Testis (tissue), 3 donors: ENCODE measurements around the gene RASD1. TPM values are rescaled to one million over a fixed set of nuclear protein-coding genes. Genes with fewer than 3 reads are reported as not detected.

Source experiments
- DNase-seq: peaks from one replicate; pipeline ENCODE4 v3.0.0-alpha.2; 2019
- H3K27ac ChIP-seq, 2 donors: fragments of 200-600 bp; sonication (generic); one replicate each; pipeline ENCODE4 v1.5.1; 2019
- H3K27me3 ChIP-seq: fragments of 200-600 bp; sonication (generic); one replicate; pipeline ENCODE4 v1.5.1; 2019
- H3K36me3 ChIP-seq: fragments of 200-600 bp; sonication (generic); one replicate; pipeline ENCODE4 v1.5.1; 2017; ENCODE audit warnings: low read depth; ENCODE audit errors: missing control alignments
- H3K4me1 ChIP-seq: fragments of 200-600 bp; sonication (generic); one replicate; pipeline ENCODE4 v1.5.1; 2019
- H3K4me3 ChIP-seq, 2 donors: fragments of 200-600 bp; sonication (generic); one replicate each; pipeline ENCODE4 v1.5.1; 2017 to 2019
- H3K9me3 ChIP-seq: fragments of 200-600 bp; sonication (generic); one replicate; pipeline ENCODE4 v1.5.1; 2017
- POLR2A ChIP-seq: fragments of 450-650 bp; IDR thresholded peaks from one replicate; pipeline ENCODE4 v1.6.1; 2017; ENCODE audit warnings: antibody characterized with exemption, mild to moderate bottlenecking, moderate library complexity
- WGBS, 2 donors: methylation state at CpG; one replicate each; pipeline ENCODE4 v1.1.5; 2018; 5-methylcytosine and 5-hydroxymethylcytosine counted together
- intact Hi-C: fragments of 100-400 bp; cut with DNase I; formaldehyde crosslinking; loops from one replicate; pipeline ENCODE4 v1.15.1; 2023; ENCODE audit warnings: low total_unique reads
- polyA plus RNA-seq: library from polyadenylated mRNA; stranded (reverse); fragments of 350-450 nt; fragmentation: Illumina TruSeq; extraction: RNeasy Lipid Tissue Mini Kit (QIAGEN cat#74804); gene quantifications from one replicate; pipeline ENCODE4 v1.2.3, GENCODE V29; 2014; ENCODE audit warnings: low read depth, low replicate concordance; ENCODE audit not compliant: insufficient read depth
- total RNA-seq, 2 donors: library from RNA; depleted of rRNA; stranded (reverse); fragments of >200 nt; gene quantifications; one replicate each; pipeline ENCODE4 v1.2.3, GENCODE V29; 2016
- TF ChIP-seq, protein P1 (sequence below), 3 experiments: fragments of 450-650 bp in 2 of 3; fragments of 200-600 bp in 1 of 3; sonication (generic) in 1 of 3; IDR thresholded peaks; one replicate each; pipeline ENCODE4 v1.5.1; 2016 to 2019; ENCODE audit warnings: antibody characterized with exemption in 3 of 3, mild to moderate bottlenecking in 2 of 3, moderate library complexity in 1 of 3

RASD1 gene
- total and polyA plus RNA-seq, 3 donors from 2014 or later = 50.1 to 129 (median 99.7) TPM

DNA sequence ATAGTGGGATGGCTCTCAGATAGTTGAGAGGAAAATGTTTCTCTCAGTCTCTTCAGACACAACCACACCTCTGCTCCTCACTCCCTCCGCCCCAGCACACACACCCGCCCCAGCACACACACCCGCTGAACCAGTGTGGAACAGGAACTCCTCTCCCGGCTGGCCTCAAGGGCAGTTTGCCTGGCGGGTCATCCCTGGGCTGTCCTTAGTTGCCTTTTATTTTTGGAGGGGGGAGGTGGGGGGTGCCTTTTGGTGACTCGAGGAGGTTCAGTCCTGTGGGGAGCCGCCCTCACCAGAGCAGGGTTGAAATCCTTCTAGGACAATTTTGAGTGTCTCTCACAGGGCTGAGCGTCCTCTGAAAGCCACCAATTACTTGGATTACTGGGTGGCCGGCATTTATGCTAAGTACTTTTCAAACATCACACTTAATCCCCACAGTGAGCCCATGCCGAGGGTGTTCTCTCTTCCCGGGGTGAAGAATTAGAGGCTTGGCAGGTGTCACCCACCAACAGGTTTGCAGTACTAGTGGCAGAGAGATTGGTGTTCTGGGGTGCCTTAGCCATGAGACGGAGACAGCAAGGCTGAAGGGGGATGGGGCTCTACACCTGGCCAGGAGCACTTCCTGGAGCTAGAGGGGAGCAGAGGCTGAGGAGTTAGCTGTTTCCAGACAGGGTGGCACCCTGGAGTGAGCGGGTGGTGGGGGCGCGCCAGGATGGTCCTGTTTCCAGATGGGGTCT lies 2.8 kb downstream of the RASD1 start:
- Histone ChIP-seq H3K9me3 (no peaks in the 10 kb centered on the region), H3K27me3 (no peaks in the 10 kb centered on the region), H3K36me3 (no peaks in the 10 kb centered on the region), H3K4me1 (peaks cover 15% of the 10 kb centered on the region), H3K27ac (peak overlapping the region; percentile 80 to 81), H3K4me3 (peak overlapping the region; percentile 73 to 79)
- TF ChIP-seq, protein P1, sequence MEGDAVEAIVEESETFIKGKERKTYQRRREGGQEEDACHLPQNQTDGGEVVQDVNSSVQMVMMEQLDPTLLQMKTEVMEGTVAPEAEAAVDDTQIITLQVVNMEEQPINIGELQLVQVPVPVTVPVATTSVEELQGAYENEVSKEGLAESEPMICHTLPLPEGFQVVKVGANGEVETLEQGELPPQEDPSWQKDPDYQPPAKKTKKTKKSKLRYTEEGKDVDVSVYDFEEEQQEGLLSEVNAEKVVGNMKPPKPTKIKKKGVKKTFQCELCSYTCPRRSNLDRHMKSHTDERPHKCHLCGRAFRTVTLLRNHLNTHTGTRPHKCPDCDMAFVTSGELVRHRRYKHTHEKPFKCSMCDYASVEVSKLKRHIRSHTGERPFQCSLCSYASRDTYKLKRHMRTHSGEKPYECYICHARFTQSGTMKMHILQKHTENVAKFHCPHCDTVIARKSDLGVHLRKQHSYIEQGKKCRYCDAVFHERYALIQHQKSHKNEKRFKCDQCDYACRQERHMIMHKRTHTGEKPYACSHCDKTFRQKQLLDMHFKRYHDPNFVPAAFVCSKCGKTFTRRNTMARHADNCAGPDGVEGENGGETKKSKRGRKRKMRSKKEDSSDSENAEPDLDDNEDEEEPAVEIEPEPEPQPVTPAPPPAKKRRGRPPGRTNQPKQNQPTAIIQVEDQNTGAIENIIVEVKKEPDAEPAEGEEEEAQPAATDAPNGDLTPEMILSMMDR (IDR thresholded peaks at IDR 0.05) = no peak
- no peak for TF ChIP-seq POLR2A
- peak; percentile 62 for DNase-seq
- intact Hi-C loops = loop anchor here (5.0 to 10.0 kb wide), 2 partner anchors 71 to 144 kb away; no protein-coding TSS in a partner anchor
- WGBS, 2 donors = 41 to 66% methylated on average over 14 to 15 of the region's 15 CpGs

DNA sequence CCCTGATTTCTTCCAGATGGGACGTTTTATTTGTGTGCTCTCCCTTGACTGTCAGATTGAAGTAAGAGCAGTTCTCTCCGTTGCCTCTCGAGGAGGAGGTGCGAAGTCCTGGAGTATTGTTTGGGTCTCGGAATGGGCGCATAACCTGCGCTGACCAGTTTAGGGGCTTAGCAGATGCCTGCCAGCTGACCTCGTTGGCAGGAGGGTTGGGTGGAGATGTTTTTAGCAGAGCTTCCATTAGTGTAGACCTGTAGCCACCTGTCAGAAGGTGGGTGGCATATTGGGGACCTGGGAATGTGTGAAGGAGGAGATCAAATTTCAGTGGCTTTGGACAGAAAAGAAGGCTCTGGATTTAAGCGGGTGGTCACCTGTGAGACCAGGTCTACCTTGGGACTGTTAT lies 3.6 kb downstream of the RASD1 start:
- peaks cover 15% of the 10 kb centered on the region for H3K4me1 ChIP-seq
- no peaks in the 10 kb centered on the region for H3K36me3 ChIP-seq
- no peaks in the 10 kb centered on the region for H3K9me3 ChIP-seq
- no peak for DNase-seq
- H3K27me3 ChIP-seq = no peaks in the 10 kb centered on the region
- no peak overlapping the region for H3K4me3 ChIP-seq
- peak overlapping the region in 1 of 2 donors; percentile 80 for H3K27ac ChIP-seq
- TF ChIP-seq POLR2A = no peak
- TF ChIP-seq, protein P1 (IDR thresholded peaks at IDR 0.05) = no peak
- WGBS, 2 donors = 71% methylated on average over 9 of the region's 9 CpGs
- intact Hi-C loops = loop anchor here (5.0 to 10.0 kb wide), 2 partner anchors 72 to 145 kb away; no protein-coding TSS in a partner anchor

DNA sequence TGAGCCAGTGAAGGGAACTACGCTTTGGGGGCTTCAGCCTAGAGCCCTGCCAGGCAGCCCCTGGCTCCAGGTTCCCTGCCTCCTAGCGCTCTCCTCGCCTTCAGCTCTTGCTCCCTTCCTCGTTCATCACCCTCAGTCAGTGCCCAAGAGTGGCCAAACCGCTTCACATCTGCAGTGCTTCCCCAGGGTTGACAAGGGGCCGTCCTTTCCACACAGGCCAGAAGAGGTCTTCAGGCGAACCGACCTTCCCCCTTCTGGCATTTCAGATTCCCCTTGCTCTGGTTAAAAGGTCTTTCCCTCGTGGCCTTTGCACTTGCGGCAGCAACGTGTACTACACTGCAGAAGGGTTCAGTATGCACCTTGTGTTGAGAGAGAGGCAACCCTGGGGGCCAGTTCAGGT lies 4.1 kb downstream of the RASD1 start:
- intact Hi-C loops = loop anchor here (5.0 to 10.0 kb wide), 2 partner anchors 73 to 145 kb away; no protein-coding TSS in a partner anchor

DNA sequence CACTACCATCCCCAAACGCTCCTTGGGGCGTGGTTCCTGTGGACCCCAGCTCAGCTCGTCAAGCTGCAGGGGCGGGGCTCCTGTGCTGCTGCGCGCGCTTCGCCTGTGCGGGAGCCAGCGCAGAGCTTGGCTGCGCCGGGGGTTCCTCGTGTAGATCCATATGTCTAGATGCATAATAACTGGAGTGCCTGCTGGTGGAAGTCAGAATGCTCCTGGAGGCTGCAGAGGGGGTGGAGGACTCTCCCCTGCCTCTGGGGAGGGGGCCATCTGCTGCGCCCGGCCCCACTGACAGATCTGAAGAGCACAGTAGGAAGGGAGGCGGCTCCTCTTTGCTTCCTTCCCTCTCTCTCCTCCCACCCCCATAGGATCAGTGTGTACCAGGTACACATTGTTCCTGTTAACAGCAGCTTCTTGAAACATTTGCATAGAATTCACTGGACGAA lies 4.6 kb downstream of the RASD1 start:
- peaks cover 9% of the 10 kb centered on the region for H3K4me1 ChIP-seq
- no peaks in the 10 kb centered on the region for H3K36me3 ChIP-seq
- no peak overlapping the region for H3K4me3 ChIP-seq
- peak overlapping the region in 1 of 2 donors; percentile 19 for H3K27ac ChIP-seq
- 43 to 62% methylated on average over 11 to 17 of the region's 17 CpGs for WGBS, 2 donors
- DNase-seq = no peak
- no peaks in the 10 kb centered on the region for H3K27me3 ChIP-seq
- H3K9me3 ChIP-seq = no peaks in the 10 kb centered on the region
- TF ChIP-seq, protein P1 (IDR thresholded peaks at IDR 0.05) = no peak
- TF ChIP-seq POLR2A = no peak
- intact Hi-C loops = loop anchor here (5.0 to 10.0 kb wide), 2 partner anchors 73 to 146 kb away; no protein-coding TSS in a partner anchor

More for the DNA sequence above, 4.1 kb downstream of the RASD1 start:
- no peaks in the 10 kb centered on the region for H3K36me3 ChIP-seq
- TF ChIP-seq, protein P1 (IDR thresholded peaks at IDR 0.05) = no peak
- TF ChIP-seq POLR2A = no peak
- no peaks in the 10 kb centered on the region for H3K27me3 ChIP-seq
- H3K4me1 ChIP-seq = peaks cover 11% of the 10 kb centered on the region
- no peak overlapping the region for H3K4me3 ChIP-seq
- no peak for DNase-seq
- H3K27ac ChIP-seq = no peak overlapping the region
- WGBS, 2 donors = 47 to 57% methylated on average over 11 of the region's 11 CpGs
- no peaks in the 10 kb centered on the region for H3K9me3 ChIP-seq
